H54 (cell line): ENCODE results near the gene CAV1.
"Not testable (repeated sequence)": the region's sequence is repeated elsewhere in the genome, so short reads cannot be mapped to it uniquely, and the experiment has no call there.

Source experiments
- DNase-seq: peaks from one replicate; pipeline ENCODE4 v3.0.0; 2011; ENCODE audit warnings: low spot score, mixed read lengths; ENCODE audit not compliant: insufficient read length
- FAIRE-seq: peaks from 3 replicates; lab custom pipeline; 2011; peaks lifted over from hg19 to GRCh38; lab: Jason Lieb, UNC
- POLR2A ChIP-seq: IDR thresholded peaks from 2 replicates; pipeline ENCODE4 v1.6.1; 2011; ENCODE audit warnings: low read depth, mild to moderate bottlenecking, low read length

The CAV1 gene

GRCh38 chr7:116582806-116583444 is 58.1 kb downstream of the CAV1 start:
- no peak for TF ChIP-seq POLR2A
- no peak for DNase-seq
- FAIRE-seq, result no peak

- FAIRE-seq, result no peak
- no peak for DNase-seq
- TF ChIP-seq POLR2A, result no peak
Observed at GRCh38 chr7:116583653-116584052, 58.8 kb downstream of the CAV1 start.

GRCh38 chr7:116584721-116585120 is 59.9 kb downstream of the CAV1 start:
- FAIRE-seq (no peak), DNase-seq (no peak)
- TF ChIP-seq POLR2A, result no peak

GRCh38 chr7:116585392-116585791 is 60.6 kb downstream of the CAV1 start:
- DNase-seq (no peak), FAIRE-seq (no peak)
- no peak for TF ChIP-seq POLR2A

GRCh38 chr7:116585967-116586366 is 61.1 kb downstream of the CAV1 start:
- TF ChIP-seq POLR2A, result no peak
- DNase-seq, result no peak
- FAIRE-seq, result no peak

- FAIRE-seq, DNase-seq: not testable (repeated sequence)
Observed at GRCh38 chr7:116587200-116587599, 62.4 kb downstream of the CAV1 start.

- no peak for TF ChIP-seq POLR2A
- DNase-seq (no peak), FAIRE-seq (peak; percentile 78)
Observed at GRCh38 chr7:116588225-116588624, 63.4 kb downstream of the CAV1 start.

- DNase-seq (no peak), FAIRE-seq (no peak)
- TF ChIP-seq POLR2A, result no peak
Observed at GRCh38 chr7:116588641-116589594, 64.1 kb downstream of the CAV1 start.

- DNase-seq (no peak), FAIRE-seq (no peak)
- no peak for TF ChIP-seq POLR2A
Observed at GRCh38 chr7:116591202-116592040, 66.6 kb downstream of the CAV1 start.

- TF ChIP-seq POLR2A, result no peak
- DNase-seq (no peak), FAIRE-seq (no peak)
Observed at GRCh38 chr7:116592041-116592355, 67.2 kb downstream of the CAV1 start.

- FAIRE-seq (no peak), DNase-seq (no peak)
- TF ChIP-seq POLR2A, result no peak
Observed at GRCh38 chr7:116592445-116592844, 67.6 kb downstream of the CAV1 start.

- no peak for DNase-seq
- no peak for TF ChIP-seq POLR2A
- FAIRE-seq, result no peak
Observed at GRCh38 chr7:116593359-116594075, 68.7 kb downstream of the CAV1 start.

GRCh38 chr7:116595063-116595462 is 70.2 kb downstream of the CAV1 start:
- DNase-seq, result no peak
- FAIRE-seq, result no peak
- no peak for TF ChIP-seq POLR2A
